ENCODE measurements around the gene POMGNT2. TPM values are rescaled to one million over a fixed set of nuclear protein-coding genes. Genes with fewer than 3 reads are reported as not detected.

POMGNT2 gene
- total and polyA plus RNA-seq, 2 of the 8 experiments (the other 6 are each of a cell fraction or from before 2014, with no cell fraction given): 13.6 to 35.7 TPM

- WGBS, 2 experiments (ENCODE audit: extremely low coverage in 1 of 2, insufficient coverage in 1 of 2, insufficient read length in 1 of 2, insufficient replicate concordance in 2 of 2, low coverage in 1 of 2, low lambda C conversion rate in 2 of 2, missing lambda C conversion rate in 1 of 2): 93% methylated on average over 40 of the region's 40 CpGs; no CpG with 5 or more reads in 1 of the 2 experiments
- no peak overlapping the region; the same call in 1 of the 2 replicates for H4K8ac ChIP-seq (ENCODE audit: extremely low read depth, insufficient read depth, low read length)
- H3K4me3 ChIP-seq (ENCODE audit: extremely low read depth in 1 of 4, insufficient read depth in 2 of 4, low read depth in 3 of 4, low read length in 4 of 4): no peak overlapping the region
- no peak overlapping the region for H3K14ac ChIP-seq (ENCODE audit: insufficient read length)
- no peak overlapping the region for H3K23ac ChIP-seq (ENCODE audit: insufficient read length)
- no peak overlapping the region for H2BK12ac ChIP-seq (ENCODE audit: low read depth, low read length)
- H3K36me3 ChIP-seq (ENCODE audit: control insufficient read depth in 2 of 4, insufficient read depth in 4 of 4, low read length in 3 of 4): peaks cover 0 to 20% (median 10%) of the 10 kb centered on the region in 4 experiments; a peak in 4 of 8 replicates
- H3K79me1 ChIP-seq (ENCODE audit: low read depth, low read length): no peaks in the 10 kb centered on the region; the same call in 1 of the 2 replicates
- H4K91ac ChIP-seq (replicated peaks; ENCODE audit: insufficient read length, low read length): no peak overlapping the region
- no peak overlapping the region for H3K56ac ChIP-seq (replicated peaks; ENCODE audit: insufficient read length, low read depth, low read length)
- ChIA-PET POLR2A (ENCODE audit: partially characterized antibody) (no interaction called here), CTCF (ENCODE audit: partially characterized antibody) (interaction anchor here (0.7 to 3.4 kb wide), 2 partner anchors 9 to 80 kb away, joined by 3 to 17 read pairs; no protein-coding TSS in a partner anchor)
- peak in 1 of 2 experiments; percentile 19 for DNase-seq (ENCODE audit: low read depth in 1 of 2, low spot score in 2 of 2)
- H3K18ac ChIP-seq (ENCODE audit: extremely low read depth, low read length): no peak overlapping the region
- no peak for FAIRE-seq
- no peaks in the 10 kb centered on the region for H3K4me1 ChIP-seq (replicated peaks in 1 of 4; ENCODE audit: control insufficient read depth in 3 of 4, insufficient read depth in 4 of 4, low read length in 3 of 4)
- no peak overlapping the region for H3K9ac ChIP-seq (replicated peaks in 1 of 4; ENCODE audit: extremely low read depth in 1 of 4, low read depth in 3 of 4, low read length in 3 of 4)
- no peak overlapping the region for H3K4me2 ChIP-seq (ENCODE audit: insufficient read depth in 1 of 2, low read depth in 2 of 2, low read length in 2 of 2)
- peaks cover 18 to 21% of the 10 kb centered on the region in 2 experiments for H3K9me3 ChIP-seq (ENCODE audit: insufficient read depth in 2 of 2, low read depth in 1 of 2, low read length in 1 of 2)
- H3K79me2 ChIP-seq (ENCODE audit: control insufficient read depth in 1 of 2, insufficient read depth in 2 of 2, low read length in 2 of 2): no peaks in the 10 kb centered on the region
- H2AFZ ChIP-seq (ENCODE audit: low read length): no peak overlapping the region
- no peaks in the 10 kb centered on the region for H3K23me2 ChIP-seq (ENCODE audit: low read depth, low read length)
- H3K27ac ChIP-seq (ENCODE audit: low read depth, low read length): no peak overlapping the region
- H2BK15ac ChIP-seq (ENCODE audit: low read length): no peak overlapping the region
- no peak overlapping the region for H3K4ac ChIP-seq (replicated peaks; ENCODE audit: insufficient read length, low read depth, low read length)
- no peaks in the 10 kb centered on the region for H3K27me3 ChIP-seq (replicated peaks in 1 of 4; ENCODE audit: control insufficient read depth in 3 of 4, extremely low read depth in 1 of 4, insufficient read depth in 3 of 4, low read length in 3 of 4)
- H2AK5ac ChIP-seq (ENCODE audit: low read depth, low read length): no peak overlapping the region
- no peak for TF ChIP-seq TEAD4 (IDR thresholded peaks at IDR 0.05; ENCODE audit: low read depth, low read length)
- no peak for TF ChIP-seq SIRT6 (IDR thresholded peaks at IDR 0.05; ENCODE audit: low read length)
- TF ChIP-seq SIX5 (IDR thresholded peaks at IDR 0.05; ENCODE audit: low read depth, low read length): no peak
- TF ChIP-seq POU5F1 (IDR thresholded peaks at IDR 0.05; ENCODE audit: low read depth, low read length): no peak
- TF ChIP-seq ASH2L (IDR thresholded peaks at IDR 0.05; ENCODE audit: low read length): no peak
- TF ChIP-seq POLR2A (IDR thresholded peaks at IDR 0.05; ENCODE audit: control extremely low read depth in 1 of 2, low read depth in 2 of 2, low read length in 2 of 2): no peak
- TF ChIP-seq MAFK (IDR thresholded peaks at IDR 0.05; ENCODE audit: low read depth, low read length): no peak
- TF ChIP-seq TCF12 (IDR thresholded peaks at IDR 0.05; ENCODE audit: low read depth, low read length): no peak
- TF ChIP-seq NRF1 (IDR thresholded peaks at IDR 0.05; ENCODE audit: low read depth, low read length): no peak
- no peak for TF ChIP-seq BRCA1 (IDR thresholded peaks at IDR 0.05; ENCODE audit: low read depth, low read length)
- TF ChIP-seq SAP30 (IDR thresholded peaks at IDR 0.05; ENCODE audit: insufficient read depth, insufficient replicate concordance, low read length): no peak
- H2BK20ac ChIP-seq (ENCODE audit: low read length): no peak overlapping the region
- H2BK120ac ChIP-seq (replicated peaks; ENCODE audit: low read depth, low read length): no peak overlapping the region
- H2BK5ac ChIP-seq (ENCODE audit: low read depth, low read length): no peak overlapping the region
- H4K5ac ChIP-seq (ENCODE audit: insufficient read length, low read depth, low read length): no peak overlapping the region
- no peaks in the 10 kb centered on the region for H4K20me1 ChIP-seq (replicated peaks in 1 of 2; ENCODE audit: control insufficient read depth in 1 of 2, insufficient read depth in 2 of 2, low read length in 2 of 2)
These were observed 24.9 kb downstream of the POMGNT2 start for GRCh38 chr3:43080726-43081568.
